GM19025 (cell line): ENCODE measurements around the gene NIPA2.
"Not testable (repeated sequence)": the region's sequence is repeated elsewhere in the genome, so short reads cannot be mapped to it uniquely, and the experiment has no call there.

ENCODE experiments used
- ATAC-seq: cut with Tn5 transposase; IDR thresholded peaks from one replicate; pipeline ENCODE4 v1.9.1; 2021; ENCODE audit warnings: mild to moderate bottlenecking, low read depth, moderate library complexity; ENCODE audit not compliant: unreplicated experiment

NIPA2 gene

GRCh38 chr15:22838292-22839042, at the start of gene NIPA2:
Gene NIPA2, plus strand, starts transcription at chr15:22838666. Its CDS starts 13,066 bp downstream, at chr15:22851732.
- peak; percentile 78 for ATAC-seq

DNA sequence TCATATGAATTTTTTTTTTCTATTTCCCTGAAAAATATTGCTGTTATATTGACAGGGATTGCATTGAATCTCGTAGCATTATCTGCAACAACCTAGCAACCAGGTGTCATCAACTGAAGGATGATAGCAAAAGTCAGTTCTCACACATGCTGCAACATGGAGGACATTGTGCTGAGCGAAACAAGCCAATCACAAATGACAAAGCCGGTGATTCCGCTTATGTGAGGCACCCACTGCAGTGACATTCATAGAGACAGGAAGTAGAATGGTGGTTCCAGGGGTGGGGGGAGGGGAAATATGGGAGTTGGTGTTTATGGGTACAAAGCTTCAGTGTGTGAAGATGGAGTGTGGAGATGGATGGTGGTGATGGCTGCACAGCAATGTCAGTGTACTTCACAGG, 44.4 kb upstream of the NIPA2 start:
- ATAC-seq, result no peak

DNA sequence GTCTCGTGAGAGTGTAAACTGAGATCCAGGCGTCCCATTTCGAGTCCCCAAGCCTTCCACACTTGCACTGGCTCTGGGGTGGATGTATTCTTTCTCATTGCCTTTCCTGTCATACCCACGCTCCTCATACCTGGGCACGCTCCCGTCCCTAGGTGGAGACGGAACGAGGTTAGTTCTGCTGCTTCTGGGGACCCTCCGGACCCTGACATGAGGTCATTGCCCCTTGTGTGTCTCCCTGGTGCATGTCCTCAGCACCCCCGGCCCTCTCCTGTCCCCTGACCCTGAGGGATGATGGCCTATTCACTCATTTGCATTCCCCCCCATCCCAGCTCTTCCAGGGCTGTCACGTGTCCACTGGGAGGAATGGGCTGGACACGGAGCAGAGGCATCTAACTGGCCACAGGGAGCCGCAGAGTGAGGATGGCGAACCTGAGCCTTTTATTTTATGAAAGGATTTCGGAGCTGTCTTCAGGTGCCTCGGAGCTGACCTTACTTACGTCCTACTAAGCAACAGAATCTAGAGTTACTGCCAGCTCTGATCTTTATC, 43.8 kb upstream of the NIPA2 start:
- ATAC-seq, result no peak

GRCh38 chr15:22795206-22796063, 43.0 kb upstream of the NIPA2 start:
- ATAC-seq, result no peak

DNA sequence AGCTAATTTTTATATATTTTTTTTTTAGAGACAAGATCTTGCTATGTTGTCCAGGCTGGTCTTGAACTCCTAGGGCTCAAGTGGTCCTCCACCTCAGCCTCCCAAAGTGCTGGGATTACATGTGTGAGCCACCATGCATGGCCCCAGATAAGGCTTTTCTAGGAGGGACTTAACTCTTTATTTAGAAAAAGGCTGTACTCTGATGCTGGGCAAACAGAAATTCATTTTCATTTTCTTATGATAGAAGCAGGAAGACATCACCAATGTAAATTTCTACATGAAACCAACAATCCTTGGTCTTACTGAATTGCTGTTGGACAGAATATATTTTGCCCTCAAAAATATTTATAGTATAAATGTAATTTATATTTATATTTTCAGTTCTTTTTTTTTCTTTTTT, 42.4 kb upstream of the NIPA2 start:
- ATAC-seq, result no peak

DNA sequence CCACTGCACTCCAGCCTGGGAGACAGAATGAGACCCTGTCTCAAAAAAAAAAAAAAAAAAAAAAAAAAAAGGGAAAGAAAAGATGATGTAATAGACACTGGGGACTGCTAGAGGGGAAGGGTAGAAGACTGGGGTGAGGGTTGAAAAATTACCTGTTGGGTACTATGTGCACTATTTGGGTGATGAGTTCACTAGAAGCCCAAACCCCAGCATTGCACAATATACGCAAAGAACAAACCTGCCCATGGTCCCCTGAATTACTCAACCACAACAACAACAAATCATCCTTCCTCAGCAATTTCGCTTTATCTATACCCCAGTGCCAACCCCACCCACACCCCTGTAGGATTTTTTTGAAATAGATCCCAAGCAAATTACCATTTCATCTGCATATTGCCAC, 38.6 kb upstream of the NIPA2 start:
- no peak for ATAC-seq

DNA sequence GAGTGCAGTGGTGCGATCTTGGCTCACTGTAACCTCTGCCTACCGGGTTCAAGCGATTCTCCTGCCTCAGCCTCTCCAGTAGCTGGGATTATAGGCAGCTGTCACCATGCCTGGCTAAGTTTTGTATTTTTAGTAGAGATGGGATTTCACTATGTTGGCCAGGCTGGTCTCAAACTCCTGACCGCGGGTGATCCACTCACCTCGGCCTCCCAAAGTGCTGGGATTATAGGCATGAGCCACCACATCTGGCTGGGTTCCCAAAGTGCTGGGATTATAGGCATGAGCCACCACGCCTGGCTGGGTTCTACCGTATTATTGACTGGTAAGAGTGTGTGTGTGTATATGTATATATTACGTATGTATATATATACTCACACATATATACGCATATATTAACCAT, 35.5 kb upstream of the NIPA2 start:
- ATAC-seq, result not testable (repeated sequence)

GRCh38 chr15:22806156-22806555, 32.3 kb upstream of the NIPA2 start:
- no peak for ATAC-seq

DNA sequence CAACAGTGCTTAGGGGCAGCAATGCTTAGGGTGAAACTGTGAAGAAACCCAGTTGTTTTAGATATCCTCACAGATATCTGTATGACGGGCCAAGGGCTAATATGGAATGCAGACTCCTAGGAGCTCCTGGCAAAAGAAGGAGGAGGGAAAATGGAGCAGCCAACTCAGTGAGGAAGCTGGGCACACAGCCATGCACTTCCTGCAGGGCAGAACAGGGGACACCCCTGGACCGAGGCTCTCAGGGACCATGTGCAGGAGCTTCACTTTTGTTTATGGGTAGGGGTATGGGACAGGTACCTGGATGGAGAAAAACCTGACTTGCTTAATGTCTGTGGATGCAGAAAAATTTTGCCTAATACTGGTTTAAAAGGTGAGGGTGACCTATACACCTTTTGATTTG, 31.8 kb upstream of the NIPA2 start:
- ATAC-seq, result no peak

DNA sequence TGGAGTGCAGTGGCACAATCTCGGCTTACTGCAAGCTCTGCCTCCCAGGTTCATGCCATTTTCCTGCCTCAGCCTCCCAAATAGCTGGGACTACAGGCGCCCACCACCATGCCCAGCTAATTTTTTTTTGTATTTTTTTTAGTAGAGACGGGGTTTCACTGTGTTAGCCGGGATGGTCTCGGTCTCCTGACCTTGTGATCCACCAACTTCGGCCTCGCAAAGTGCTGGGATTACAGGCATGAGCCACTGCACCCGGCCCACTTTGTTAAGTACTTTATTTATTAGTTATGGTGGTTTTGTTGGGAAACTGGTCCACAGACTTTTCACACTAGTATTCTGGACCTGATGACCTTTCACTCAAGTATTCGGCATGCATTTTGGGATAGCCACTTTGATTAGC, 30.6 kb upstream of the NIPA2 start:
- ATAC-seq, result not testable (repeated sequence)

DNA sequence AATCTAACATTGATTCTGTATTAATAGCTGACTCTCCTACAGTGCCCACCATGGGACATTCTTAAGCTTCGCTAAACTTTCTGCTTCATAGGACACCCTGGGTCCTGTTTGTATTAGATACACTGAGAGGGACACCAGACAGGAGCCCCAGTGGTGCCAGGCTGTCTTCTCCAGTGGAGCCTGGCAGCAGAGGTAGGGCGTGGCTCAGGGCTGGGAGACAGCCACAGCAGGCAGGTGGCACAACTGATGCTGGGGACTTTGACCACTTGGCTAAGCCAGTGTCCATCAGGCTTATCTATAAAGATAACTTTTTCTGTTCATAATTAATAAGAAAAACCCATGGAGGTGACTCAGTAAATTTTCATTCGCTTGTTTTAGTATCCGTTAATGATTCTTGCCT, 30.2 kb upstream of the NIPA2 start:
- no peak for ATAC-seq

GRCh38 chr15:22808761-22809280, 29.6 kb upstream of the NIPA2 start:
- ATAC-seq, result no peak

DNA sequence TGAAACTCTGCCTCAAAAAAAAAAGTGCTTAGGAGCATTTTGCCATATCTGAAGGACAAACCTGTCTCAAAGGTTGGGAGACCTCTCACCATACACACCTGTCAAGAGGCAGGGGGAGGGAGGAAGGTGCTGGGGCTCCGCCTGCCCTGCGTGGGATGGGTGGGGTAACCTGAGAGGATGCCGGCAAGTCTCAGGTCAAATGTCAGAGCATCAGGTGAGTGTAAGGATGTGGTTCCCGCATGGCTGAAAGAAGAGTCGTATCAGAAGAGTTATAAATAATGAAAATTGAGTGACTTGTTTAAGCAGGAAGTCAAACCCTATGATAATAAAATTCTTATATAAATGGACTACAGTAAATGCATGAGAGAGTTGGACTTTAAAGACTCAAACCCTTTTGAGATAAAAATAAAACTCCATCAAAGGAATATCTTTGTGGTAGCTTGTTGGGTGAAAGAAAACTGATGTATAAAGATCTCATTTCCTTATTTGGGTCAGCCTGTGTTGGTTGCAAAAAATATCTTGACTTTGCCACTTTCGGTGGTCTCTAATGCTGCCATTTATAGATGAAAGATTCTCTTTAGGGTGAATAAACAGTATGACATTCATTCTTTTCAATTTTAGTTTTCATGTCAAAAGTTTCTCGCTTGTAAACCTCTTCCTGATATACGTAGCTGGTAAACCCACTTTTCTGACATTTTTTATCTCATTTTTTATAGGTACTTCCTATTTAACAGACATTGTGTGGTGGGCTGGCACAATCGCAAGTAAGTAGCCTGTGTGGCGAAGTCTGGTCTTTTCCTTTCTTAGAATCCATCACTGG, 28.2 kb upstream of the NIPA2 start:
- ATAC-seq, result no peak

GRCh38 chr15:22810853-22811338, 27.6 kb upstream of the NIPA2 start:
- ATAC-seq, result no peak

DNA sequence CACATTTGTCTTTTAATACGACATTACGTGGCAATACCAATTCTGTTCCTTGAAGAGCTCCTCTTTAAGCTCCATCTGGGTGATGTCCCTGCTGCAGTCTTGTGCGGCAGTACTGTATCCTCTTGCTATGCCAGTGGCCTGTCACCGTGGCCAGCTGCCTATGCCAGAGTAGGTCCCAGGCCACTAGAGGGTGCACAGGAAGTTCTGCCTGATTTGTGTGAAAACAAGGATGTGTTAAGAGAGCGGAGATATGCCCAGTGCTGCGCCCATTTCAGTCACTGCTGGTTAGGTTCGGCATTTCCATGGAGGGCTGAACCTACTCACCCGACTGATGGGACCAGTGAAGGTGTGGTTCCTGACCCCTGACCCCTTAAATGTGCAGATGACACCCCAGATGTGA, 26.8 kb upstream of the NIPA2 start:
- no peak for ATAC-seq

DNA sequence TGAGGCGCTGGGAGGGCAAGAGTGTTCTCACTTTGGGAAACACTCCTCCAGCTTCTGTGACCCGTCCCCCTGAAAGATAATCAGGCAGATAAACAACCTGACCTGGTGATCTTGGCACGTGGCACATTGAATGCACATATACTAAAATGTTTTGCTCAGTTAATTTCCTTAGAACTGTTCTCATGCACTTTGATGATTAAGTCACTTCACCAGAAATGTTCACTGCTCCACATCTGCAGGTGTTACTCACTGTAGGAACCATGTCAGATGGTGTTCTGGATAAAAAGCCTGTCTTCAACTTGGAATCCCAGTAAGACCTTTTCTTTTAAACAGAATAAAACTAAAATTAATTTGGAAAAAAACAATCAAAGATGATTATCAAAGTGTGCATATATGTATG, 24.6 kb upstream of the NIPA2 start:
- no peak for ATAC-seq

GRCh38 chr15:22815766-22816165, 22.7 kb upstream of the NIPA2 start:
- ATAC-seq, result no peak

GRCh38 chr15:22819651-22820050, 18.8 kb upstream of the NIPA2 start:
- no peak for ATAC-seq

DNA sequence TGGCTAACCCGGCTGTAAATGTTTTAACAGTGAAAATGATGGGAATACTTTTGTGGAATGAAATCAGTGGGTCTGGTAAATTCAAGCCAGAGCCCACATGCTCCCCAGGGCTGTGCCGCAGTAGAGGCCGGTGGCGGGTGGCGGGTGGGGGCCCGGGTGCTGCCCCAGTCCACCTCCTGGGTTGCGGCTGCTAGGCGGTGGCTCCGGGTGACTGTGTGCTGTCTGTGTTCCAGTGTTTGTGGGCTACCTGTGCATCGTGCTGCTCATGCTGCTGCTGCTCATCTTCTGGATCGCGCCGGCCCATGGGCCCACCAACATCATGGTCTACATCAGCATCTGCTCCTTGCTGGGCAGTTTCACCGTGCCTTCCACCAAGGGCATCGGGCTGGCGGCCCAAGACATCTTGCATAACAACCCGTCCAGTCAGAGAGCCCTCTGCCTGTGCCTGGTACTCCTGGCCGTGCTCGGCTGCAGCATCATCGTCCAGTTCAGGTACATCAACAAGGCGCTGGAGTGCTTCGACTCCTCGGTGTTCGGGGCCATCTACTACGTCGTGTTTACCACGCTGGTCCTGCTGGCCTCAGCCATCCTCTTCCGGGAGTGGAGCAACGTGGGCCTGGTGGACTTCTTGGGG, 14.9 kb upstream of the NIPA2 start:
- no peak for ATAC-seq

- ATAC-seq, result no peak
Observed at GRCh38 chr15:22827125-22827524, 11.3 kb upstream of the NIPA2 start.
